Smooth muscle cell (in vitro differentiated cells): ENCODE data around the gene SMARCD3. TPM values are rescaled to one million over a fixed set of nuclear protein-coding genes. Genes with fewer than 3 reads are reported as not detected.

ENCODE experiments used
- DNase-seq: peaks from one replicate; lab custom pipeline; 2025; ENCODE audit not compliant: unreplicated experiment; lab: John Stamatoyannopoulos, UW
- H2AFZ ChIP-seq: fragments of 200-600 bp; sonication (generic); 2 replicates; pipeline ENCODE4 v1.6.0; 2016; ENCODE audit warnings: antibody characterized with exemption, low read depth, mild to moderate bottlenecking
- H3F3A ChIP-seq: fragments of 200-600 bp; sonication (generic); 2 replicates; pipeline ENCODE4 v1.6.0; 2017; ENCODE audit warnings: antibody characterized with exemption, low read depth
- H3K27ac ChIP-seq: fragments of 200-600 bp; sonication (generic); 2 replicates; pipeline ENCODE4 v1.5.1; 2016; ENCODE audit warnings: low read depth, mild to moderate bottlenecking
- H3K27me3 ChIP-seq: fragments of 200-600 bp; sonication (generic); 2 replicates; pipeline ENCODE4 v1.6.1; 2016; ENCODE audit warnings: low read depth, mild to moderate bottlenecking
- H3K36me3 ChIP-seq: fragments of 200-600 bp; sonication (generic); 2 replicates; pipeline ENCODE4 v1.5.1; 2016; ENCODE audit warnings: low read depth
- H3K4me1 ChIP-seq: fragments of 200-600 bp; sonication (generic); 2 replicates; pipeline ENCODE4 v1.5.1; 2016; ENCODE audit warnings: low read depth
- H3K4me2 ChIP-seq: fragments of 200-600 bp; sonication (generic); 2 replicates; pipeline ENCODE4 v1.6.0; 2016; ENCODE audit warnings: mild to moderate bottlenecking
- H3K4me3 ChIP-seq: fragments of 200-600 bp; sonication (generic); 2 replicates; pipeline ENCODE4 v1.5.1; 2016; ENCODE audit warnings: mild to moderate bottlenecking
- H3K79me2 ChIP-seq: fragments of 200-600 bp; sonication (generic); 2 replicates; pipeline ENCODE4 v1.6.0; 2016; ENCODE audit warnings: low read depth, mild to moderate bottlenecking
- H3K9ac ChIP-seq: fragments of 200-600 bp; sonication (generic); 2 replicates; pipeline ENCODE4 v1.6.0; 2016; ENCODE audit warnings: low read depth
- H3K9me3 ChIP-seq: fragments of 200-600 bp; sonication (generic); replicated peaks from 2 replicates; pipeline ENCODE4 v1.5.1; 2016; ENCODE audit warnings: low read depth
- H4K20me1 ChIP-seq: fragments of 200-600 bp; sonication (generic); 2 replicates; pipeline ENCODE4 v1.6.0; 2016; ENCODE audit warnings: low read depth
- WGBS: methylation state at CpG from one replicate; pipeline ENCODE4 v1.1.7; 2016; ENCODE audit warnings: low lambda C conversion rate; 5-methylcytosine and 5-hydroxymethylcytosine counted together
- polyA plus RNA-seq: library from polyadenylated mRNA; unstranded; fragments of >200 nt; fragmentation: Nextera tagmentation; extraction: Ambion mirVana; gene quantifications from 2 replicates; pipeline ENCODE4 v1.2.1, GENCODE V29; 2016
- total RNA-seq: library from RNA; depleted of rRNA; stranded (reverse); fragments of >200 nt; gene quantifications from 2 replicates; pipeline ENCODE4 v1.2.3, GENCODE V29; 2014
- TF ChIP-seq, protein P1 (sequence below): fragments of 200-600 bp; sonication (generic); IDR thresholded peaks from 2 replicates; pipeline ENCODE4 v1.5.1; 2017; ENCODE audit warnings: borderline replicate concordance, mild to moderate bottlenecking, antibody characterized with exemption; ENCODE audit not compliant: insufficient read depth, poor library complexity, severe bottlenecking

Gene SMARCD3
- total and polyA plus RNA-seq, 2 experiments from 2014 or later: 44.4 to 58.1 TPM

DNA sequence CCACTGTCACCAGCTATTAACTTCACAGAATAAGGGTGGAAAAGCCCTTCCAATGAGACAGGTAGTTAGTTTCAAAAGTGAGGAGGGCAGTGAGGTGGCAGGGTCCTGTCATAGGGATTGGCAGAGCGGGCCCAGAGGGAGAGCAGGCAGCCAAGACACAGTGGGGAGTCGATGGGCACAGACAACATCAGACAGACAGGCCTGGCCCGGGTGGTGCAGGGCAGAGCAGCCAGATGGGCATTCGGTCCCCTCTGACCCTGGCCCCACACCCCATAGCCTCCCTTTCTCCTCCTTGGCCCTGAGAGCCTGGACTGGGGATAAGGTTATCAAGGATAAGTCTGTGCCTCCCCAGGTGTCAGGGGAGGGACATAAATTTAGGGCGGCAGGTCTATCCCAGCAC is 31.4 kb upstream of the SMARCD3 start:
- H2AFZ ChIP-seq: no peak overlapping the region

DNA sequence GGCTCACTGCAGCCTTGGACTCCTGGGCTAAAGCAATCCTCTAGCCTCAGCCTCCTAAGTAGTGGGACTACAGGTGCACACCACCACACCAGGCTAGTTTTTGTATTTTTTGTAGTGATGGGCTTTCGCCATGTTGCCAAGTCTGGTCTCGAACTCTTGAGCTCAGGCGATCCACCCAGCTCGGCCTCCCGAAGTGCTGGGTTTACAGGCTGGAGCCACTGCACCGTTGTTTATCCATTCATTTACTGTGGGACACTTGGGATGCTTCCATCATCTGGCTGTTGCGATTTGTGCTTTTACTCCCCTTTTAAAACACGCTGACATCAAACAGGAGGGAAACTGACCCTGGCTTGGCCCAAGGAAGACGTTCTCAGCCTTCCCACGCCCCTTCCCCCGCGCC is 30.5 kb upstream of the SMARCD3 start:
- Histone ChIP-seq H3K9ac (no peak overlapping the region), H3F3A (no peaks in the 10 kb centered on the region), H3K36me3 (no peaks in the 10 kb centered on the region), H4K20me1 (no peaks in the 10 kb centered on the region), H3K4me1 (peaks cover 3% of the 10 kb centered on the region), H3K4me2 (no peak overlapping the region), H3K79me2 (no peaks in the 10 kb centered on the region), H3K27me3 (no peaks in the 10 kb centered on the region), H3K4me3 (no peak overlapping the region), H3K9me3 (no peaks in the 10 kb centered on the region), H3K27ac (no peak overlapping the region), H2AFZ (no peak overlapping the region)
- 92% methylated on average over 12 of the region's 12 CpGs for WGBS
- TF ChIP-seq, protein P1, sequence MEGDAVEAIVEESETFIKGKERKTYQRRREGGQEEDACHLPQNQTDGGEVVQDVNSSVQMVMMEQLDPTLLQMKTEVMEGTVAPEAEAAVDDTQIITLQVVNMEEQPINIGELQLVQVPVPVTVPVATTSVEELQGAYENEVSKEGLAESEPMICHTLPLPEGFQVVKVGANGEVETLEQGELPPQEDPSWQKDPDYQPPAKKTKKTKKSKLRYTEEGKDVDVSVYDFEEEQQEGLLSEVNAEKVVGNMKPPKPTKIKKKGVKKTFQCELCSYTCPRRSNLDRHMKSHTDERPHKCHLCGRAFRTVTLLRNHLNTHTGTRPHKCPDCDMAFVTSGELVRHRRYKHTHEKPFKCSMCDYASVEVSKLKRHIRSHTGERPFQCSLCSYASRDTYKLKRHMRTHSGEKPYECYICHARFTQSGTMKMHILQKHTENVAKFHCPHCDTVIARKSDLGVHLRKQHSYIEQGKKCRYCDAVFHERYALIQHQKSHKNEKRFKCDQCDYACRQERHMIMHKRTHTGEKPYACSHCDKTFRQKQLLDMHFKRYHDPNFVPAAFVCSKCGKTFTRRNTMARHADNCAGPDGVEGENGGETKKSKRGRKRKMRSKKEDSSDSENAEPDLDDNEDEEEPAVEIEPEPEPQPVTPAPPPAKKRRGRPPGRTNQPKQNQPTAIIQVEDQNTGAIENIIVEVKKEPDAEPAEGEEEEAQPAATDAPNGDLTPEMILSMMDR: no peak
- no peak for DNase-seq

More for the DNA sequence above, 31.4 kb upstream of the SMARCD3 start:
- no peak overlapping the region for H3K4me3 ChIP-seq
- H3K27me3 ChIP-seq: peaks cover 8% of the 10 kb centered on the region
- peaks cover 3% of the 10 kb centered on the region for H3K4me1 ChIP-seq
- no peaks in the 10 kb centered on the region for H3K9me3 ChIP-seq
- TF ChIP-seq, protein P1: no peak
- H3K4me2 ChIP-seq: no peak overlapping the region
- H3K27ac ChIP-seq: no peak overlapping the region
- WGBS: 84% methylated on average over 5 of the region's 5 CpGs
- H3F3A ChIP-seq: no peaks in the 10 kb centered on the region
- no peaks in the 10 kb centered on the region for H3K79me2 ChIP-seq
- no peak overlapping the region for H3K9ac ChIP-seq
- H4K20me1 ChIP-seq: no peaks in the 10 kb centered on the region
- DNase-seq: no peak
- no peaks in the 10 kb centered on the region for H3K36me3 ChIP-seq

DNA sequence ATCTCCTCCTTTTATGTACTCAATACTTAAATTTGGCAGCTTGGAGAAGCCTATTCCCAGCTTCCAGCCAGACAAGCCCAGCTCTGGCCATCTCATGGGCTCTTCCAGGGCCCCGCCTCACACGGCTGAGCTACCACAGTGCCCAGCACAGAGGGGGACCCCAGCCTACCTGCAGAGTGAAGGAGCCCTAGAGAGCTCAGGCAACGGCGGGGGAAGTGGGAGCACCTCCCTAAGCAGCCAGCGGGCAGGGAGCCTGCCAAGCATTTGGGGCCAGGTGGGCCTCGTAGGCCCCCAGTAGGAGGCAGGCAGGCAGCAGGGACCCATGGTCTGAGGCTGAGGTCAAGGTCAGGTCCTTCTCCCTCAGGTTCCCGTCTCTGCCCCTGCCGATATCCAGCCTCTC is 29.1 kb upstream of the SMARCD3 start:
- Histone ChIP-seq H3K79me2 (no peaks in the 10 kb centered on the region), H3K27ac (no peak overlapping the region), H3K9ac (no peak overlapping the region), H2AFZ (peak overlapping the region; percentile 50), H4K20me1 (no peaks in the 10 kb centered on the region), H3K27me3 (no peaks in the 10 kb centered on the region), H3K9me3 (no peaks in the 10 kb centered on the region), H3K4me2 (peak overlapping the region; percentile 80), H3K4me1 (peaks cover 3% of the 10 kb centered on the region), H3F3A (no peaks in the 10 kb centered on the region), H3K4me3 (peak overlapping the region; percentile 52), H3K36me3 (no peaks in the 10 kb centered on the region)
- TF ChIP-seq, protein P1: no peak
- DNase-seq: no peak
- 81% methylated on average over 8 of the region's 8 CpGs for WGBS

DNA sequence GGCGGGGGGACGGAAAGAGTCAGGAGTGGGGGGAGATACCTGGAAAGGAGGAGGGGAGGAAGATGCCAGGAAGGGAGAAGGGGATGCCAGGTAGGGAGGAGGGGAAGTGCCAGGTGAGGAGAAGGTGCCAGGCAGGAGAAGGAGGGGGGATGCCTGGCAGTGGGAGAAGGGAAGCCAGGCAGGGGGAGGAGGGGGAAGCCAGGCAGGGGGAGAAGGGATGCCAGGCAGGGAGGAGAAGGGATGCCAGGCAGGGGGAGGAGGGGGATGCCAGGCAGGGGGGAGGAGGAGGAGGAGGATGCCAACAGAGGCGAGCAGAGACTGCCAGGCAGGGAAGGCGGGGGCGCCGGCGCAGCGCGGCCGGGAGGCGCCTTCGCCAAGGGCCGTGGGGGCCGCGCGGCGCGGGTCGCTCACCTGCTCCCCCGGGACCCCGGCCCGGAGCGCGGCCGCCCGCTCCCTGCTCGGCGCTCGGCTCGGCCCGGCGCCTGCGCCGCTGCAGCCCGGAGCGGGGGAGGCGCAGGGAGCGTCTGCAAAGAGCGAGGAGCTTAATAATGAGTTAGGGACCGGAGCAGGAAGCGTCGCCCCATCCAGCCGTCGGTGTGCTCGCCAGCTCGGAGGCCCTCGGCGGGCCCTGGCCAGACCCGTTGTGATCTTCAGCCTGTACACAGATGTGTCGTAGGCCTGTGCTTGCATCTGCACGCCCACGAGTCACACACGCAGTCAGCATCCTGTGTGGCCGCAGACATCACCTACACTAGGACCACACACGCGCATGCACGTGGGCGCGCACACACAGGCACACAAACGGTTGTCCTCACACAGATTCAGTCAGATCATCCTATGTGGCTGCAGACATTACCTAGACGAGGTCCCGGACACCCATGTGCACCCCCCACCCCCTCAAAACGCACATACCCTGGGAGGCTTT is 28.4 kb upstream of the SMARCD3 start:
- H3K4me1 ChIP-seq: peaks cover 3% of the 10 kb centered on the region
- H3K9me3 ChIP-seq: no peaks in the 10 kb centered on the region
- no peaks in the 10 kb centered on the region for H3K27me3 ChIP-seq
- H3K4me3 ChIP-seq: peak overlapping the region; percentile 52
- H3K27ac ChIP-seq: no peak overlapping the region
- no peaks in the 10 kb centered on the region for H3F3A ChIP-seq
- no peaks in the 10 kb centered on the region for H3K36me3 ChIP-seq
- H4K20me1 ChIP-seq: no peaks in the 10 kb centered on the region
- H2AFZ ChIP-seq: peak overlapping the region; percentile 50
- H3K4me2 ChIP-seq: peak overlapping the region; percentile 80
- H3K79me2 ChIP-seq: no peaks in the 10 kb centered on the region
- H3K9ac ChIP-seq: no peak overlapping the region
- TF ChIP-seq, protein P1: no peak
- no peak for DNase-seq
- 14% methylated on average over 43 of the region's 63 CpGs for WGBS
